ENCODE measurements around the gene F12. TPM values are rescaled to one million over a fixed set of nuclear protein-coding genes. Genes with fewer than 3 reads are reported as not detected.

The F12 gene
- total RNA-seq, 2 donors from 2014 or later, result 0.95 to 2.9 TPM

- TF ChIP-seq CTCF (conservative IDR thresholded peaks at IDR 0.05), result no peak
- peak overlapping the region; percentile 72 for H3K4me3 Mint-ChIP-seq
- 67 to 100% methylated on average over 2 to 14 of the region's 14 CpGs for WGBS, 2 experiments (ENCODE audit: insufficient coverage in 1 of 2, insufficient read length in 1 of 2)
- Histone ChIP-seq H3K36me3 (ENCODE audit: control insufficient read depth, insufficient read depth, low read length) (no peaks in the 10 kb centered on the region), H3K9me3 (ENCODE audit: control insufficient read depth, low read length) (no peaks in the 10 kb centered on the region), H3K27me3 (ENCODE audit: control insufficient read depth, insufficient read depth, low read length, poor library complexity, severe bottlenecking) (peaks cover 17% of the 10 kb centered on the region), H3K4me3 (ENCODE audit: low read length) (peak overlapping the region; percentile 78), H3K9ac (ENCODE audit: extremely low read depth, low read length, poor library complexity, severe bottlenecking) (peak overlapping the region; percentile 59), H3K4me1 (ENCODE audit: control insufficient read depth, insufficient read depth, low read length) (peaks cover 7% of the 10 kb centered on the region), H3K27ac (ENCODE audit: low read depth, low read length) (peak overlapping the region; percentile 80)
- H3K27ac Mint-ChIP-seq, result peak overlapping the region; percentile 96
- peak; percentile 65 for DNase-seq
- H3K27me3 Mint-ChIP-seq (ENCODE audit: insufficient read depth), result peaks cover 36% of the 10 kb centered on the region
- peaks cover 22% of the 10 kb centered on the region for H3K4me1 Mint-ChIP-seq
- no peaks in the 10 kb centered on the region for H3K9me3 Mint-ChIP-seq
- no peaks in the 10 kb centered on the region for H3K36me3 Mint-ChIP-seq (ENCODE audit: low read depth)
Observed at GRCh38 chr5:177365845-177366527, 43.4 kb downstream of the F12 start.

- Histone ChIP-seq H3K36me3 (ENCODE audit: control insufficient read depth, insufficient read depth, low read length) (no peaks in the 10 kb centered on the region), H3K27ac (ENCODE audit: low read depth, low read length) (no peak overlapping the region), H3K4me1 (ENCODE audit: control insufficient read depth, insufficient read depth, low read length) (peaks cover 7% of the 10 kb centered on the region), H3K9me3 (ENCODE audit: control insufficient read depth, low read length) (no peaks in the 10 kb centered on the region), H3K9ac (ENCODE audit: extremely low read depth, low read length, poor library complexity, severe bottlenecking) (no peak overlapping the region), H3K27me3 (ENCODE audit: control insufficient read depth, insufficient read depth, low read length, poor library complexity, severe bottlenecking) (peaks cover 18% of the 10 kb centered on the region), H3K4me3 (ENCODE audit: low read length) (no peak overlapping the region)
- Mint-ChIP-seq H3K4me3 (no peak overlapping the region), H3K27ac (no peak overlapping the region), H3K4me1 (peaks cover 21% of the 10 kb centered on the region), H3K27me3 (ENCODE audit: insufficient read depth) (peaks cover 42% of the 10 kb centered on the region), H3K36me3 (ENCODE audit: low read depth) (no peaks in the 10 kb centered on the region), H3K9me3 (no peaks in the 10 kb centered on the region)
- peak; percentile 45 for DNase-seq
- WGBS, 2 experiments (ENCODE audit: insufficient coverage in 1 of 2, insufficient read length in 1 of 2), result 90 to 93% methylated on average over 7 to 11 of the region's 11 CpGs
- no peak for TF ChIP-seq CTCF (conservative IDR thresholded peaks at IDR 0.05)
Observed at GRCh38 chr5:177364159-177364962, 45.0 kb downstream of the F12 start.

- Histone ChIP-seq H3K36me3 (ENCODE audit: control insufficient read depth, insufficient read depth, low read length) (no peaks in the 10 kb centered on the region), H3K9ac (ENCODE audit: extremely low read depth, low read length, poor library complexity, severe bottlenecking) (no peak overlapping the region), H3K27me3 (ENCODE audit: control insufficient read depth, insufficient read depth, low read length, poor library complexity, severe bottlenecking) (peaks cover 18% of the 10 kb centered on the region), H3K4me1 (ENCODE audit: control insufficient read depth, insufficient read depth, low read length) (peaks cover 7% of the 10 kb centered on the region), H3K9me3 (ENCODE audit: control insufficient read depth, low read length) (no peaks in the 10 kb centered on the region), H3K27ac (ENCODE audit: low read depth, low read length) (no peak overlapping the region), H3K4me3 (ENCODE audit: low read length) (peak overlapping the region; percentile 75)
- DNase-seq, result no peak
- WGBS, 2 experiments (ENCODE audit: insufficient coverage in 1 of 2, insufficient read length in 1 of 2), result 56 to 61% methylated on average over 7 to 9 of the region's 10 CpGs
- H3K4me3 Mint-ChIP-seq, result peak overlapping the region; percentile 63
- no peak overlapping the region for H3K27ac Mint-ChIP-seq
- no peaks in the 10 kb centered on the region for H3K9me3 Mint-ChIP-seq
- peaks cover 44% of the 10 kb centered on the region for H3K27me3 Mint-ChIP-seq (ENCODE audit: insufficient read depth)
- H3K4me1 Mint-ChIP-seq, result peaks cover 15% of the 10 kb centered on the region
- TF ChIP-seq CTCF (conservative IDR thresholded peaks at IDR 0.05), result no peak
- no peaks in the 10 kb centered on the region for H3K36me3 Mint-ChIP-seq (ENCODE audit: low read depth)
Observed at GRCh38 chr5:177363565-177363964, 45.8 kb downstream of the F12 start.
